HepG2 (cell line): ENCODE measurements around the gene ZNF155. TPM values are rescaled to one million over a fixed set of nuclear protein-coding genes. Genes with fewer than 3 reads are reported as not detected.
A peak's percentile ranks its signal among the peaks of the same experiment; 100 is the strongest.

Experiments used
- ATAC-seq: fragments of 200-7000 bp; cut with Tn5 transposase; 3 replicates; pipeline ENCODE4 v1.9.1; 2020; ENCODE audit warnings: mild to moderate bottlenecking, moderate library complexity
- BruUV-seq: library from RNA; stranded (reverse); fragments of 400-500 nt; replicated peaks from 2 replicates; lab custom pipeline; 2021; lab: Mats Ljungman, UMichigan
- CTCF ChIA-PET: fragments of 300-600 bp; formaldehyde crosslinking; extraction: SDS; loops from one replicate; lab custom pipeline; 2021; ENCODE audit warnings: low total read pairs, inconsistent platforms, low intra/inter-chr PET ratio; lab: Yijun Ruan, JAX
- POLR2A ChIA-PET: fragments of 350-600 bp; sonication (Branson Sonifier 250); formaldehyde crosslinking; loops from one replicate; lab custom pipeline; 2020; ENCODE audit warnings: antibody characterized with exemption, inconsistent platforms; lab: Yijun Ruan, JAX
- DNase-seq: peaks from one replicate; pipeline ENCODE4 v3.0.0-alpha.2; 2015; ENCODE audit warnings: low spot score
- FAIRE-seq: peaks from 3 replicates; lab custom pipeline; 2011; peaks lifted over from hg19 to GRCh38; lab: Jason Lieb, UNC
- H2AFZ ChIP-seq: one replicate; pipeline ENCODE4 v1.6.1; 2011; ENCODE audit warnings: low read length, inconsistent platforms
- H3K27ac ChIP-seq: fragments of 300-600 bp; 3 replicates; pipeline ENCODE4 v1.8.0; 2011; ENCODE audit warnings: mixed run types, mild to moderate bottlenecking, mixed read lengths, low read length, inconsistent platforms; ENCODE audit not compliant: insufficient read depth; ENCODE audit errors: extremely low read length
- H3K27me3 ChIP-seq, 2 experiments: fragments of 200-600 bp in 1 of 2; 2 replicates in 1 of 2; 3 replicates in 1 of 2; pipeline versions ENCODE4 v1.6.0 to v1.8.0; 2011; ENCODE audit warnings: low read length in 2 of 2, mild to moderate bottlenecking in 2 of 2, moderate library complexity in 2 of 2, inconsistent platforms in 1 of 2; ENCODE audit not compliant: insufficient read depth in 2 of 2, control insufficient read depth in 1 of 2
- H3K36me3 ChIP-seq, 2 experiments: fragments of 200-600 bp in 1 of 2; replicated peaks in 1 of 2; 2 replicates in 1 of 2; 3 replicates in 1 of 2; pipeline versions ENCODE4 v1.5.1 to v1.8.0; 2011; ENCODE audit warnings: low read length in 2 of 2, inconsistent platforms in 1 of 2; ENCODE audit not compliant: insufficient read depth in 2 of 2, control insufficient read depth in 1 of 2
- H3K4me1 ChIP-seq: 2 replicates; pipeline ENCODE4 v1.5.1; 2012; ENCODE audit warnings: low read length, inconsistent platforms; ENCODE audit not compliant: insufficient read depth
- H3K4me2 ChIP-seq: 2 replicates; pipeline ENCODE4 v1.6.0; 2011; ENCODE audit warnings: low read depth, low read length, inconsistent platforms
- H3K4me3 ChIP-seq, 3 experiments: fragments of 200-600 bp in 1 of 3; sonication (generic), shearing (Covaris generic) in 1 of 3; replicated peaks in 1 of 3; 2 replicates each; pipeline ENCODE4 v1.5.1; 2011 to 2016; ENCODE audit warnings: low read length in 3 of 3, inconsistent platforms in 2 of 3, low read depth in 2 of 3, mild to moderate bottlenecking in 2 of 3, control low read depth in 1 of 3, mixed read lengths in 1 of 3; ENCODE audit not compliant: insufficient read depth in 1 of 3
- H3K79me2 ChIP-seq: one replicate; pipeline ENCODE4 v1.6.1; 2011; ENCODE audit warnings: low read length, inconsistent platforms; ENCODE audit not compliant: insufficient read depth
- H3K9ac ChIP-seq: 2 replicates; pipeline ENCODE4 v1.6.0; 2011; ENCODE audit warnings: mild to moderate bottlenecking, low read depth, low read length, inconsistent platforms; ENCODE audit not compliant: insufficient read depth
- H3K9me3 ChIP-seq: 2 replicates; pipeline ENCODE4 v1.5.1; 2012; ENCODE audit warnings: mild to moderate bottlenecking, low read length
- H4K20me1 ChIP-seq: 2 replicates; pipeline ENCODE4 v1.6.0; 2011; ENCODE audit warnings: inconsistent platforms, mild to moderate bottlenecking, low read length, moderate library complexity; ENCODE audit not compliant: insufficient read depth
- HIVEP1 ChIP-seq: sonication (generic); formaldehyde crosslinking; IDR thresholded peaks from 2 replicates; pipeline ENCODE4 v1.4.0; 2020; ENCODE audit warnings: mild to moderate bottlenecking, missing genetic modification reagents
- NFIC ChIP-seq: IDR thresholded peaks from 2 replicates; pipeline ENCODE4 v1.6.1; 2012; ENCODE audit warnings: mild to moderate bottlenecking, low read length, inconsistent platforms
- NR1H2 ChIP-seq: sonication (generic); formaldehyde crosslinking; IDR thresholded peaks from 2 replicates; pipeline ENCODE4 v1.8.1; 2022; ENCODE audit warnings: low read depth, missing genetic modification reagents, borderline replicate concordance
- NR2F1 ChIP-seq, 2 experiments: fragments of 450-650 bp in 1 of 2; formaldehyde crosslinking in 1 of 2; IDR thresholded peaks; 2 replicates each; pipeline versions ENCODE4 v1.5.0 to v1.6.1; 2016 to 2020; ENCODE audit warnings: mild to moderate bottlenecking in 1 of 2, missing compliant biosample characterization in 1 of 2, missing genetic modification reagents in 1 of 2, moderate library complexity in 1 of 2
- RBM22 ChIP-seq: fragments of 200-400 bp; formaldehyde crosslinking; optimal IDR thresholded peaks from 2 replicates; pipeline ENCODE3; 2017; ENCODE audit warnings: mild to moderate bottlenecking, low read length, moderate library complexity
- SRF ChIP-seq: IDR thresholded peaks from 2 replicates; pipeline ENCODE4 v1.6.1; 2011; ENCODE audit warnings: mild to moderate bottlenecking, low read depth, low read length, moderate library complexity
- SSRP1 ChIP-seq: IDR thresholded peaks from 2 replicates; pipeline ENCODE4 v1.6.1; 2016; ENCODE audit warnings: control low read depth
- ZNF264 ChIP-seq: sonication (generic); formaldehyde crosslinking; IDR thresholded peaks from 2 replicates; pipeline ENCODE4 v1.4.0; 2020; ENCODE audit warnings: missing genetic modification reagents
- ZNF280B ChIP-seq: sonication (generic); formaldehyde crosslinking; IDR thresholded peaks from 2 replicates; pipeline ENCODE4 v1.5.0; 2020; ENCODE audit warnings: missing genetic modification reagents, mild to moderate bottlenecking, borderline replicate concordance
- ZNF672 ChIP-seq: sonication (generic); formaldehyde crosslinking; IDR thresholded peaks from 2 replicates; pipeline ENCODE4 v1.8.1; 2022; ENCODE audit warnings: missing genetic modification reagents
- WGBS: methylation state at CpG from one replicate; pipeline ENCODE4 v1.1.6; 2017; ENCODE audit warnings: low lambda C conversion rate; 5-methylcytosine and 5-hydroxymethylcytosine counted together
- in situ Hi-C: cut with HindIII; loops from 2 replicates; pipeline ENCODE4 v1.10.0; 2017; ENCODE audit warnings: low pct_unique_long_range_greater_than_20kb; ENCODE audit not compliant: extremely low pct_ligation_motif_present
- intact Hi-C: fragments of 100-400 bp; cut with micrococcal nuclease; formaldehyde crosslinking; loops from one replicate; pipeline ENCODE4 v1.10.0; 2022; ENCODE audit not compliant: unreplicated experiment
- polyA plus RNA-seq, 8 experiments: library from polyadenylated mRNA; depleted of rRNA in 3 of 8; stranded (reverse) in 7 of 8; unstranded in 1 of 8; fragments of >200 nt; fragmentation: Illumina TruSeq in 4 of 8; extraction: Trizol in 4 of 8; gene quantifications; 2 replicates each; pipeline versions ENCODE4 v1.2.1 to v1.2.3, GENCODE V29; 2011 to 2016; ENCODE audit warnings: low read depth in 4 of 8, missing spikeins in 1 of 8, mixed read lengths in 1 of 8; ENCODE audit not compliant: insufficient read depth in 1 of 8
- total RNA-seq, 5 experiments: library from RNA; depleted of rRNA; stranded (reverse); fragments of >200 nt; fragmentation: Illumina TruSeq; extraction: Trizol; gene quantifications; 2 replicates each; pipeline ENCODE4 v1.2.3, GENCODE V29; 2016; ENCODE audit warnings: low read depth in 1 of 5

Gene ZNF155
- total and polyA plus RNA-seq, 2 of the 13 experiments (the other 11 are each of a cell fraction or from before 2014, with no cell fraction given), result 2.5 to 3.6 TPM

- TF ChIP-seq RBM22 (no peak), SSRP1 (CRISPR knock-in tag) (no peak), NFIC (no peak), SRF (no peak), HIVEP1 (CRISPR knock-in tag) (no peak)
- TF ChIP-seq, all 625 proteins: peak for 0
Observed at GRCh38 chr19:44002212-44002565, 18.2 kb downstream of the ZNF155 start (continued).

- peak within 1 kb of the TSS; percentile 87 for H2AFZ ChIP-seq
- DNase-seq (peak; percentile 96), ATAC-seq (peak; percentile 98), FAIRE-seq (peak; percentile 99)
- H3K4me2 ChIP-seq, result peak within 1 kb of the TSS; percentile 80
- H3K4me3 ChIP-seq, result peak within 1 kb of the TSS; percentile 70 to 95 (median 81)
- peaks cover 2% of the 10 kb centered on the region for H3K79me2 ChIP-seq
- H3K36me3 ChIP-seq, result peaks cover 0 to 9% of the 10 kb centered on the region in 2 experiments; a peak in 1 of 5 replicates
- no peaks in the 10 kb centered on the region for H3K9me3 ChIP-seq
- in situ Hi-C loops, result no loop called here
- intact Hi-C loops, result loop anchor here (2.0 to 10.0 kb wide), 4 partner anchors 68 to 139 kb away; partner anchors contain the start of genes ZNF225, ZNF234, ZNF284 and ZNF45
- H3K27ac ChIP-seq, result peak within 1 kb of the TSS; percentile 60
- ChIA-PET POLR2A (interaction anchor here (0.8 to 2.2 kb wide), 5 partner anchors 18 to 176 kb away, joined by 3 to 11 read pairs (median 6); partner anchors contain the start of genes ZNF223, ZNF226, ZNF283 and ZNF45), CTCF (no interaction called here)
- WGBS, result under 1% methylated on average over 36 of the region's 48 CpGs
- H3K27me3 ChIP-seq, result no peaks in the 10 kb centered on the region; a peak in 1 of 5 replicates
- peaks cover 6% of the 10 kb centered on the region for H3K4me1 ChIP-seq
- TSS peak; percentile 85 for BruUV-seq
- H4K20me1 ChIP-seq, result no peaks in the 10 kb centered on the region
- H3K9ac ChIP-seq, result peak within 1 kb of the TSS; percentile 70
- peak; percentile 70; the same call in 1 of the 2 replicates for TF ChIP-seq ZNF264 (CRISPR knock-in tag)
- TF ChIP-seq ZNF672 (CRISPR knock-in tag), result no peak
- no peak for TF ChIP-seq NR1H2 (CRISPR knock-in tag)
- TF ChIP-seq NR2F1 (CRISPR knock-in tag; IDR thresholded peaks at IDR 0.05), result 0 out of 4 replicates have a peak, but pooled peaks of 1 of the 2 experiments have one; percentile 13
- TF ChIP-seq ZNF280B (CRISPR knock-in tag), result peak; percentile 40; the same call in 1 of the 2 replicates
Observed at GRCh38 chr19:44002566-44003460, 18.8 kb downstream of the ZNF155 start, which contains the start of gene ZNF230. TSS of gene ZNF230 (plus strand) at chr19:44002957. CDS start at chr19:44007079, 4,122 bp downstream.
